AG04450 (cell line): ENCODE measurements around the gene POLR3E. TPM values are rescaled to one million over a fixed set of nuclear protein-coding genes. Genes with fewer than 3 reads are reported as not detected.

Experiments used
- CTCF ChIA-PET: fragments of 300-600, 350-600 bp; formaldehyde crosslinking; extraction: SDS; loops from one replicate; lab custom pipeline; 2022; ENCODE audit warnings: antibody characterized with exemption, inconsistent platforms; lab: Charles Lee
- POLR2A ChIA-PET: fragments of 350-600 bp; formaldehyde crosslinking; extraction: SDS; loops from one replicate; lab custom pipeline; 2021; ENCODE audit warnings: antibody characterized with exemption, inconsistent platforms; lab: Yijun Ruan, JAX
- DNase-seq: peaks from one replicate; pipeline ENCODE4 v3.0.0-alpha.2; 2011; ENCODE audit warnings: low read depth, low spot score
- H3K27ac ChIP-seq: one replicate; pipeline ENCODE4 v1.5.1; 2012; ENCODE audit warnings: low read depth, low read length, control low read depth
- H3K27me3 ChIP-seq: one replicate; pipeline ENCODE4 v1.6.0; 2012; ENCODE audit warnings: low read length; ENCODE audit not compliant: control insufficient read depth, insufficient read depth
- H3K4me3 ChIP-seq: 2 replicates; pipeline ENCODE4 v1.5.1; 2011; ENCODE audit warnings: mild to moderate bottlenecking, low read depth, low read length, control low read depth
- H3K9me3 ChIP-seq: 2 replicates; pipeline ENCODE4 v1.5.1; 2012; ENCODE audit warnings: low read length; ENCODE audit not compliant: control insufficient read depth, insufficient read depth
- polyA plus RNA-seq: library from polyadenylated mRNA; depleted of rRNA; stranded (reverse); fragments of >200 nt; gene quantifications from 2 replicates; pipeline ENCODE4 v1.2.3, GENCODE V29; 2011; rRNA removed
- TF ChIP-seq, protein P1 (sequence below): IDR thresholded peaks from 2 replicates; pipeline ENCODE4 v1.5.1; 2011; ENCODE audit warnings: low read depth, low read length, control low read depth, inconsistent platforms

The POLR3E gene
- polyA plus RNA-seq, 1 experiment: 32.0 TPM

DNA sequence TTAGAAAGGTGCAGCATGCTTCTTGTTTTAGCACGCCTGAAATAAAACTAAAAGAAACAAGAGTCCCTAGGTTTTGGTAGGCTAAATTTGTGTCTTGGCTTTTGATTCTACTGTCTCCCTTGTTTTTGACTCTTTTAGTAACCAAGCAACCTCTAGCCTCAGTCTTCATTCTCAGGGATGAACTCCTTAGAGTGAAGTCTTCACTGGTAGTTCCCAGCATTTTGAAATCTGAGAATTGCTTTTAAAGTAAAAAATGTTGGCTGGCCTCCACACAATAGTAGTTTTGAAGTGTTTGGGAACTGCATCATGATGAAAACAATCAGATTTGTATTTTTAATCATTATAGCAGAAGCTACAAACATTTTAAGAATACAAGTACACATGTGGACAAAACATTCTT is 83.3 kb downstream of the POLR3E start:
- TF ChIP-seq, protein P1, sequence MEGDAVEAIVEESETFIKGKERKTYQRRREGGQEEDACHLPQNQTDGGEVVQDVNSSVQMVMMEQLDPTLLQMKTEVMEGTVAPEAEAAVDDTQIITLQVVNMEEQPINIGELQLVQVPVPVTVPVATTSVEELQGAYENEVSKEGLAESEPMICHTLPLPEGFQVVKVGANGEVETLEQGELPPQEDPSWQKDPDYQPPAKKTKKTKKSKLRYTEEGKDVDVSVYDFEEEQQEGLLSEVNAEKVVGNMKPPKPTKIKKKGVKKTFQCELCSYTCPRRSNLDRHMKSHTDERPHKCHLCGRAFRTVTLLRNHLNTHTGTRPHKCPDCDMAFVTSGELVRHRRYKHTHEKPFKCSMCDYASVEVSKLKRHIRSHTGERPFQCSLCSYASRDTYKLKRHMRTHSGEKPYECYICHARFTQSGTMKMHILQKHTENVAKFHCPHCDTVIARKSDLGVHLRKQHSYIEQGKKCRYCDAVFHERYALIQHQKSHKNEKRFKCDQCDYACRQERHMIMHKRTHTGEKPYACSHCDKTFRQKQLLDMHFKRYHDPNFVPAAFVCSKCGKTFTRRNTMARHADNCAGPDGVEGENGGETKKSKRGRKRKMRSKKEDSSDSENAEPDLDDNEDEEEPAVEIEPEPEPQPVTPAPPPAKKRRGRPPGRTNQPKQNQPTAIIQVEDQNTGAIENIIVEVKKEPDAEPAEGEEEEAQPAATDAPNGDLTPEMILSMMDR: no peak
- H3K27ac ChIP-seq: no peak overlapping the region
- no peaks in the 10 kb centered on the region for H3K9me3 ChIP-seq
- CTCF ChIA-PET: interaction anchor here (1.0 kb wide), 1 partner anchor 16 kb away, joined by 3 read pairs; no protein-coding TSS in a partner anchor
- DNase-seq: no peak
- POLR2A ChIA-PET: interaction anchor here (1.4 kb wide), 1 partner anchor 17 kb away, joined by 3 read pairs; no protein-coding TSS in a partner anchor
- H3K27me3 ChIP-seq: no peaks in the 10 kb centered on the region
- H3K4me3 ChIP-seq: no peak overlapping the region

DNA sequence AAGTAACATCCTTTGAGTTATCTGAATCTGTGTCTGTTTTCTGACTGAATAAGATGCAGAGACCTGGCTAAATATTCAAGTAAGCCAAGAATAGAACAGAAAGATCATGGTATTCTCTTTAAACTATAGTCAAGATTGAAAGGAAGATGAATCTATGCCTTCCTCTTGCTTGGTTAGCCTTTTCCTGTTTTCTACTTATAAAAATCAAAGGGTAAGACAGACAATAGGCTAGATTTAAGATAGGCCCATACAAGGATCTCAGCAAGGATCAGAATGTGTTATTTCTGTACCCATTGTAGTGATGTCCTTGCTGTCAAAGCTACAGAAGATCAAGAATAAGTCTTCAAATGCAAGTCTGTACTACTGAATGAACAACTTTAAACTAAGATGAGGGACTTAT is 84.2 kb downstream of the POLR3E start:
- Histone ChIP-seq H3K4me3 (no peak overlapping the region), H3K27me3 (no peaks in the 10 kb centered on the region), H3K9me3 (no peaks in the 10 kb centered on the region), H3K27ac (no peak overlapping the region)
- POLR2A ChIA-PET: no interaction called here
- TF ChIP-seq, protein P1: no peak
- CTCF ChIA-PET: no interaction called here
- DNase-seq: no peak

DNA sequence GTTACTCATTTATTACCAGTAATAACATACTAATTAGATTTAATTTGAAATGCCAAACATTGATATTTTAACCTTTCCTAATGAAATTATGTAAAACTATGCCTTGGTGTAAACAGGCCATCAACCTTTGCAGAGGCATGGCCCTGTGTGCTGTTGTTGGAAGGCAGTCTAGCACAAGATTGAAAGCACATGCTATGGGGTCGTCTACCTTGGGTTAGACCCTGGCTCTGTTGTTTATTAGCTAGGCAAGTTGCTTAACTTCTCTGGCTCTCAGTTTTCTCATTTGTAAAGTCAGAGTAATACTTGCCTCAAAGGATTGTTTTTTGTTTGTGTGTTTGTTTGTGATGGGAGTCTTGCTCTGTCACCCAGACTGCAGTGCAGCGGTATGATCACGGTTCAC is 86.6 kb downstream of the POLR3E start:
- H3K27ac ChIP-seq: no peak overlapping the region
- DNase-seq: no peak
- no peaks in the 10 kb centered on the region for H3K27me3 ChIP-seq
- CTCF ChIA-PET: no interaction called here
- TF ChIP-seq, protein P1: no peak
- POLR2A ChIA-PET: interaction anchor here (1.2 kb wide), 1 partner anchor 9 kb away, joined by 3 read pairs; the partner anchor contains the start of gene CDR2
- no peaks in the 10 kb centered on the region; the same call in 1 of the 2 replicates for H3K9me3 ChIP-seq
- H3K4me3 ChIP-seq: no peak overlapping the region

Other genes starting within 250 kb of the POLR3E start
- gene VWA3A, start 204.9 kb upstream of the POLR3E start, polyA plus RNA-seq: not detected in 2 replicates
- not detected in 2 replicates for gene SDR42E2, start 134.9 kb upstream of the POLR3E start, polyA plus RNA-seq
- 9.6 and 13.5 TPM in 2 replicates for gene EEF2K, start 91.1 kb upstream of the POLR3E start, polyA plus RNA-seq
- gene CDR2, start 77.2 kb downstream of the POLR3E start, polyA plus RNA-seq: 128 and 138 TPM in 2 replicates
- gene NPIPB5, start 213.5 kb downstream of the POLR3E start, polyA plus RNA-seq: 21.2 and 29.2 TPM in 2 replicates